Memory B cell (primary cell): Measurements from ENCODE around the gene ZNF33B.

Experiments
- ATAC-seq: fragments of 150-1000 bp; cut with Tn5 transposase; 2 replicates; pipeline ENCODE4 v1.10.0; 2021; ENCODE audit warnings: low read depth, mild to moderate bottlenecking, moderate library complexity
- DNase-seq, 2 donors: peaks; one replicate each; pipeline ENCODE4 v3.0.0; 2022; ENCODE audit warnings: low spot score in 2 of 2
- H3K27ac Mint-ChIP-seq: one replicate; pipeline ENCODE4 v1.8.0; 2022; ENCODE audit warnings: mild to moderate bottlenecking, moderate library complexity, mixed read lengths
- H3K27me3 Mint-ChIP-seq: one replicate; pipeline ENCODE4 v1.8.0; 2022; ENCODE audit warnings: mixed read lengths
- H3K36me3 Mint-ChIP-seq: one replicate; pipeline ENCODE4 v1.8.0; 2022; ENCODE audit warnings: mild to moderate bottlenecking, mixed read lengths
- H3K4me1 Mint-ChIP-seq: one replicate; pipeline ENCODE4 v1.8.0; 2022; ENCODE audit warnings: mixed read lengths
- H3K4me3 Mint-ChIP-seq: one replicate; pipeline ENCODE4 v1.8.0; 2022; ENCODE audit warnings: mild to moderate bottlenecking, moderate library complexity, mixed read lengths
- H3K9me3 Mint-ChIP-seq: one replicate; pipeline ENCODE4 v1.8.0; 2022; ENCODE audit warnings: mixed read lengths

Gene ZNF33B

DNA sequence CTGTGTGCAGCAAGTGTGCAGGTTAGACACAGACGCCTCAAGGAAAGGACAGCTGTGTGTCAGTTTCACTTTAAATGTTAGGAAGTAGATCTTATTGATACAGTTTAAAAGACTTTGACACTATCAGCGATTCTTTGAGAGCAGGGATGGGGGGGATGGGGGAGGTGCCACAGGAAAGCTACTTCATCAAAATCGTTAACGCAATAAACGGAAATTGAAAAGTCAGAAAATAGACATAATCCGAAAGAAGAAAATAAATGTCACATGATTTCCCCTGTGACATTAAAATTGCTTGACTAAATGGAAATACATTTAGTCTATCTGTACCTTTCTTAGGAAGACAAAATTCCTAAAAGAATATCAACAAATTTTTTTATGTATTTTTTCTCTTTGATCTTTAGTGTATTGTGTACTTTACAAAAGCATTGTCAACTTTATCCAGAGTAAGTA lies 476 bp upstream of the ZNF33B start:
- Mint-ChIP-seq H3K27me3 (no peaks in the 10 kb centered on the region), H3K9me3 (no peaks in the 10 kb centered on the region), H3K4me3 (peak overlapping the region; percentile 98), H3K36me3 (peaks cover 12% of the 10 kb centered on the region), H3K4me1 (peaks cover 11% of the 10 kb centered on the region), H3K27ac (peak overlapping the region; percentile 90)
- DNase-seq (no peak), ATAC-seq (peak; percentile 24)

DNA sequence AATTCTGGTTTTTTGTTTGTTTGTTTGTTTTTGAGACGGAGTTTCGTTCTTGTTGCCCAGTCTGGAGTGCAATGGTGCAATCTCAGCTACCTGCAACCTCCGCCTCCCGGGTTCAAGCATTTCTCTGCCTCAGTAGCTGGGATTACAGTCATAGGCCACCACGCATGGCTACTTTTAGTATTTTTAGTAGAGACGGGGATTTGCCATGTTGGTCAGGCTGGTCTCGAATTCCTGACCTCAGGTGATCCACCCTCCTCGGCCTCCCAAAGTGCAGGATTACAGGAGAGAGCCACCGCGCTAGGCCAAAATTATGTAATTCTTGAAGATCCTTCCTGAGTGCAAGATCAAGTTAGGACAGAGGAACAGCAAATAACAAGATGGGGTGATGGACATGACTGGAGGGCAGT lies 719 bp downstream of the ZNF33B start:
- Mint-ChIP-seq H3K27me3 (no peaks in the 10 kb centered on the region), H3K4me3 (peak overlapping the region; percentile 98), H3K36me3 (peaks cover 19% of the 10 kb centered on the region), H3K9me3 (no peaks in the 10 kb centered on the region), H3K4me1 (peaks cover 16% of the 10 kb centered on the region), H3K27ac (peak overlapping the region; percentile 90)
- ATAC-seq = no peak
- DNase-seq = no peak

DNA sequence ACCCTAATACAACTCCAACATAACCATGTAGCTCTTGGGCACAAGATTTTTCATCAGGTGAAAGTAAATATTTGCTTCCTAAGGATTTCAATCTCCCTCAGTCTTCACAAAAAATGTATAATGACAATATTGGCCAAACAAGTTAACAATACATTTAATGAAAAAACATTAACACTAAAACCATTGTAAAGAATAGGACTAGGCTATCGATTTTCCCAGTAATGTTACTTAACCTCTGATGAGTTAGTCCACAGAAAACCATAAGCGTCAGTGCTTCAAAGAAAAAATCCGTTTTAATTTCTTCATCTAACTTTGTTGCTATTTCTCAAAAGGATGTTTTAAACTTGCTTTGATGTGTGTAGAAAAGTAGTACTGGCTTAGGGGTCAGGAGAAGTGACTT lies 1.2 kb downstream of the ZNF33B start:
- Mint-ChIP-seq H3K4me3 (peak overlapping the region; percentile 17), H3K9me3 (no peaks in the 10 kb centered on the region), H3K36me3 (peaks cover 20% of the 10 kb centered on the region), H3K4me1 (peaks cover 16% of the 10 kb centered on the region), H3K27me3 (no peaks in the 10 kb centered on the region), H3K27ac (peak overlapping the region; percentile 90)
- DNase-seq (no peak), ATAC-seq (no peak)

DNA sequence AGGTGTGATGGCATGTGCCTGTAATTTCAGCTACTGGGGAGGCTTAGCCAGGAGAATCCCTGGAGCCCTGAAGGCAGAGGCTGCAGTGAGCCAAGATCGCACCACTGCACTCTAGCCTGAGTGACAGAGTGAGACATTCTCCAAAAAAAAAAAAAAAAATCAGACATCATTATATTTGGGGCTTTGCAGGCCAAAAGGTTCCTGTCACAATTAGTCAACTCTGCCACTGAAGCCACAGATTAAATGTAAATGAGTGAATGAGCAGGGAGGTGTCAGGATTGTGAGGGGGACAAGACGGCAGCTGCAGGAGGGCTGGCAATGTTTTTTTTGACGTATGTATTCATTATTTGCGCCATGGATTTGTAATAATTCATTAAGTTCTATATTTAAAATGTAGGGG lies 3.3 kb downstream of the ZNF33B start:
- peaks cover 28% of the 10 kb centered on the region for H3K36me3 Mint-ChIP-seq
- H3K9me3 Mint-ChIP-seq = no peaks in the 10 kb centered on the region

DNA sequence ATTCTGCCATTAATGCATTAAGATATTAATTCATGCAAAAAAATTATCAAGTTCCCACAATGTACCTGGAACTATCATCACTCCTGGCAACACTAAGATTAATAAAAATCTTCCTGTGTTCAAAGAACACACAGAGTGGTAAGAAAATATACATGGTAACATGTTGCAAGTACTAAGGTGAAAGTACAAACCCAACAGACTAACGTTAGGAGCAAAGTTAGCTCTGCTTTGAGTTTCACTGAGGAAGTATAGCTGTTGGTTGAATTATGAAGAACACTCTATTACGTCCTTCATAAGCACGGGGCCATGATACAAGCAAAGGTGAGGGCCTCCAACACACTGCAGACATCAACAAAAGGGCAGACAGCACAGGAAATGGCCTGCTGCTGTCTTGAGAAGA lies 5.8 kb downstream of the ZNF33B start:
- no peak overlapping the region for H3K4me3 Mint-ChIP-seq
- no peaks in the 10 kb centered on the region for H3K27me3 Mint-ChIP-seq
- peaks cover 13% of the 10 kb centered on the region for H3K4me1 Mint-ChIP-seq
- no peak overlapping the region for H3K27ac Mint-ChIP-seq
- ATAC-seq = no peak
- H3K36me3 Mint-ChIP-seq = peaks cover 49% of the 10 kb centered on the region
- no peak for DNase-seq
- H3K9me3 Mint-ChIP-seq = no peaks in the 10 kb centered on the region

More for the DNA sequence above, 3.3 kb downstream of the ZNF33B start:
- DNase-seq (no peak), ATAC-seq (no peak)
- Mint-ChIP-seq H3K4me1 (peaks cover 16% of the 10 kb centered on the region), H3K27ac (no peak overlapping the region), H3K27me3 (no peaks in the 10 kb centered on the region), H3K4me3 (no peak overlapping the region)

DNA sequence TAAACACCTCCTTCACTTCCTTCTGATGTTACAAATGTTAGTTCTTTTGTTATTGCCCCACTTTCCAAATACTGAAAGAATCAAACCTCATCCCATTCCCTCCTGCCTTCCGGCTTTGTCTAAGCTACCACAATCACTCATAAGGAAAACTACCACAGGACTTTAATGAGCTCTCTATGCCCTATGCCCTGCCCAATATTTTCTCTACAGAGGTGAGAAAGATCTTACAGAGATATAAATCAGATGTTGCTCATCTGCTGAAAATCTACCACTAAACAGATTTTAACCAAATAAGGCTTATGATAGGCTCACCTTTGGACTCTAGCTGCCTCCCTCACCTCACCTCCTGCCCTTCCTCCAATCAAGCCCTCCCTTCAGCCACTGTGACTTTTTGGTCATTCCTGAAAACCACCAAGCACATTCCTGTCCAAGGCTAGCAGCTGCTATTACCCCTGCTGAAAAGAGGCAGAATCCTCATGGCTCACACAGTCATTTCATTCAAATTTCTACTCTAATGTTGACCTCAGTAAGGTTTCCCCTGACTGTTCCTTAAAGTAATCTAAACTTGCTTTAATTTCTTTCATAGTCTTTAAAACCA lies 7.7 kb downstream of the ZNF33B start:
- no peak overlapping the region for H3K4me3 Mint-ChIP-seq
- H3K27ac Mint-ChIP-seq = peak overlapping the region; percentile 5
- H3K9me3 Mint-ChIP-seq = no peaks in the 10 kb centered on the region
- peaks cover 10% of the 10 kb centered on the region for H3K4me1 Mint-ChIP-seq
- DNase-seq (no peak), ATAC-seq (no peak)
- no peaks in the 10 kb centered on the region for H3K27me3 Mint-ChIP-seq
- peaks cover 54% of the 10 kb centered on the region for H3K36me3 Mint-ChIP-seq

DNA sequence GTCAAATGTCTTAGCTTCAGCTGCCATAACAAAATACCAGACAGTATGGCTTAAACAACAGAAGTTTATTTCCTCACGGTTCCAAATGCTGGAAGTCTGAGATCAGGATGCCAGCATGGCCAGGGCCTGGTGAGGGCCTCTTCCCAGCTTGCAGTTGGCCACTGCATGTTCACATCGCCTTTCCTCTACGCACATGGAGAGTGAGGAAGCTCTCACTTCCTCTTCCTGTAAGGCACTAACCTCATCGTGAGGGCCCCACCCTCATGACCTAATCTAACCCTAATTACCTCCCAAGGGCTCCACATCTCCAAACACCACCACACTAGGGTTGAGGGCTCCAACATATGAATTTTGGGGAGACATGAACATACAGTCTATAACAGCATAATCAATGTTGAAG lies 14.4 kb downstream of the ZNF33B start:
- H3K4me3 Mint-ChIP-seq = no peak overlapping the region
- DNase-seq (no peak), ATAC-seq (no peak)
- H3K9me3 Mint-ChIP-seq = peaks cover 2% of the 10 kb centered on the region
- no peaks in the 10 kb centered on the region for H3K4me1 Mint-ChIP-seq
- H3K27ac Mint-ChIP-seq = no peak overlapping the region
- peaks cover 60% of the 10 kb centered on the region for H3K36me3 Mint-ChIP-seq
- no peaks in the 10 kb centered on the region for H3K27me3 Mint-ChIP-seq

DNA sequence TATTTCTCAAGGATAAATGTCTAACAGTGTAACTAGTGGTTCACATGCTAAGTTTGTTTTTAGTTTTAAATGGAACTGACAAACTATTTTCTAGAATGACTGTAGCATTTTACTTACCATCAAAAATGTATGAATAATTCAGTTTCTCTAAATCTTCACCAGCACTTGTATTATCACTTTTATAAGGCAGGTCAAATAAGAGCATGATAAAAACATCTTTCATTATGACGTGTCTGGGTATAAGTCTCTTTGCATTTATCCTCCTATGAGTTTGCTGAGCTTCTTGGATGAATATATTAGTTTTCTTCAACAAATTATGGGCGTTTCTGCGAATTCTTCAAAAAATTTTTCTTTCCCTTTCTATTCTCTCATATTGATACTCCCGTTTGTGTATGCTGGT lies 19.9 kb downstream of the ZNF33B start:
- ATAC-seq (no peak), DNase-seq (no peak)
- peaks cover 52% of the 10 kb centered on the region for H3K36me3 Mint-ChIP-seq
- no peak overlapping the region for H3K27ac Mint-ChIP-seq
- H3K9me3 Mint-ChIP-seq = no peaks in the 10 kb centered on the region
- no peak overlapping the region for H3K4me3 Mint-ChIP-seq
- H3K27me3 Mint-ChIP-seq = no peaks in the 10 kb centered on the region
- H3K4me1 Mint-ChIP-seq = peaks cover 3% of the 10 kb centered on the region

DNA sequence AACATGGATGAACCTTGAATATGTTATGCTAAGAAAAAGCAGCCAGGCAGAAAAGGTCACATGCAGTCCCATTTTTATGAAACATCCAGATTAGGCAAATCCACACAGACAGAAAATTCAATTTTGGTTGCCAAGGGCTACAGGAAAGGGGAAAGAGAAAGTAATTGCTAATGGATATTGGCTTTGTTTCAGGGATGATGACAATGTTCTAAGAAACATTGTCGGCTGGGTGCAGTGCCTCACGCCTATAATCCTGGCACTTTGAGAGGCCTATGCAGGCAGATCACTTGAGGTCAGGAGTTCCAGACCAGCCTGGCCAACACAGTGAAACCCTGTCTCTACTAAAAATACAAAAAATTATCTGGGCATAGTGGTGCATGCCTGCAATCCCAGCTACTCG lies 23.0 kb downstream of the ZNF33B start:
- Mint-ChIP-seq H3K36me3 (peaks cover 47% of the 10 kb centered on the region), H3K27ac (no peak overlapping the region), H3K4me1 (peaks cover 3% of the 10 kb centered on the region), H3K27me3 (no peaks in the 10 kb centered on the region), H3K4me3 (no peak overlapping the region), H3K9me3 (no peaks in the 10 kb centered on the region)
- ATAC-seq (no peak), DNase-seq (no peak)

DNA sequence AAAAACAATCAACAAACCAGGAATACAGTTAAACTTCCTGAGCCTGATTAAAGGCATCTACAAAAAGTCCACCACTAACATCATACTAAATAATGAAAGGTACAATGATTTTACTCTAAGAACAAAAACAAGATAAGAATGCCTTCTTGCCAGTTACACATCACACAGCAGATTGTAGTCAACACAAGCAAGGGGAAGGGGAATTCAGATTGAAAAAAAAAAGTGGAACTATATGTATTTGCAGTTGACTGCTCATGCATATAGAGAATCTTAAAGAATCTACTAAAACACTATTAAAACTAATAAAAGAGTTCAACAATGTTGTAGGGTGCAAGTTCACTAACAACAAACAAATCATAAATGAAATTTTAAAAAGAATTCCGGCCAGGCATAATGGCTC lies 28.5 kb downstream of the ZNF33B start:
- Mint-ChIP-seq H3K4me1 (peaks cover 15% of the 10 kb centered on the region), H3K27me3 (no peaks in the 10 kb centered on the region), H3K4me3 (no peak overlapping the region), H3K36me3 (peaks cover 58% of the 10 kb centered on the region), H3K27ac (peak overlapping the region; percentile 89), H3K9me3 (peaks cover 3% of the 10 kb centered on the region)
- no peak for DNase-seq
- ATAC-seq = peak; percentile 72

DNA sequence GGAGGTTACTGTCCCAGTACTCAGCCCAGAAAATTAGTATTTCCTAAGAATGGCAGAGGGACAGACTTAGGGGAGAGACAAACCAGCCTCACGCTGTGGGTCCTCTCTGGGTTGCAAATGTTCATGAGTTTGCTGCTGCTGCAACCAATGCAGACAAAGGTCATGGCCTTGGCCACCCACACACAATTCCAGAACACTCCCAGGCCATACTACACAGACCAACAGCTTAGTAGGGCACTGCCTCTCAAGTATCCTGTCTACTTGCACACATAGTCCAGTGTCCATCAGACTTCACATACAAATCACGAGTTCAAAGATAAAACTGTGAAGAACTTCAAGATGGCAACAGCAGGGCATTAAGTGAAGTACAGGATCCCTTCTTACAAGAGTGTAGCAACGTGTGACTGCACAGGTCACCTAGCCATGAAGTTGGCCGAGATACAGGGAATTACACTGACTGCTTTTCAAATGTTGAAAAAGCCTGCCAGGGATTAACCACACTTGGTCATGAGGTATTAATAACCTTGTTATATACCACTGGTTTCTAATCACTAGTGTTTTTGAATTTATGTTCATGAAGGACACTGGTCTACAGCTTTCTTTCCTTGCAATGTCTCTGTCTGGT lies 40.0 kb downstream of the ZNF33B start:
- peaks cover 61% of the 10 kb centered on the region for H3K36me3 Mint-ChIP-seq
- ATAC-seq (no peak), DNase-seq (no peak)
- no peaks in the 10 kb centered on the region for H3K27me3 Mint-ChIP-seq
- H3K4me3 Mint-ChIP-seq = no peak overlapping the region
- peaks cover 28% of the 10 kb centered on the region for H3K9me3 Mint-ChIP-seq
- no peak overlapping the region for H3K27ac Mint-ChIP-seq
- no peaks in the 10 kb centered on the region for H3K4me1 Mint-ChIP-seq

DNA sequence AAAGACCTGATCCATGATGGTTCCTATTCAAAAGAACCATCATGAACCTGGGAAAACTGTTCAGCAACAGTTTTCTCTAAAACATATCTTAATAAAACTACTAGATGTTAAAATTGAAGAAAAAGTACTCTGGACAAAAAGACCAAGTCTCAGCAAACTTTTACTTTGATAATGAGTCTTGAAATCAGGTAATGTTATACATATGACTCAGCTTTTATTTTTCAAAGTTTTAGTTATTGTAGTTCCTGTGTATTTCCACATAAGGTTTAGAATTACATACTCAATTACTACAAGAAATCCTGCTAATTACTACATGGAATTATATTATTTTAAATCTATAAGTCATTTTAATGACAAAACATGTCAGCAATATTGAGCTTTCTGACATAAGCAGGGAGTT lies 42.2 kb downstream of the ZNF33B start:
- Mint-ChIP-seq H3K27ac (no peak overlapping the region), H3K36me3 (peaks cover 70% of the 10 kb centered on the region), H3K9me3 (peaks cover 30% of the 10 kb centered on the region), H3K27me3 (no peaks in the 10 kb centered on the region), H3K4me3 (no peak overlapping the region), H3K4me1 (no peaks in the 10 kb centered on the region)
- ATAC-seq (no peak), DNase-seq (no peak)

DNA sequence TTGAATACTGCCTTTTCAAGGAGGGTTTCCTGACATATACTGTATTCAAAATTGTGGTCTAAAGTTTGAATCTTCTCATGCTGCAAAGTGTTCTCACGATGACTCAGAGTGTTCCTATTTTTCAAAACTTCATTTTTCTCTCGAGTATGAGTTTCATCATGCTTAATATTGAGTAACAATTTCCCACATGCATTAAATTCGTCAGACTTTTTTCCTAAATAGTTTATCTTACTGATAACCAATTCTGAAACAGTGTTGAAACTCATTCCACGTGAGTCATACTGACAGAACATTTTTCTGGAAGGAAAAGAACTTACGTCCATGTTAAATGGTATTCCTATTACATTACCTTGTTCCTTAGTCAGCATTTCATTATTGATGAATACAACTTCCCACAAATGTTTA lies 44.1 kb downstream of the ZNF33B start:
- no peak for DNase-seq
- Mint-ChIP-seq H3K4me3 (no peak overlapping the region), H3K27me3 (no peaks in the 10 kb centered on the region), H3K4me1 (no peaks in the 10 kb centered on the region), H3K27ac (no peak overlapping the region), H3K9me3 (peaks cover 35% of the 10 kb centered on the region), H3K36me3 (peaks cover 72% of the 10 kb centered on the region)
- ATAC-seq = no peak

DNA sequence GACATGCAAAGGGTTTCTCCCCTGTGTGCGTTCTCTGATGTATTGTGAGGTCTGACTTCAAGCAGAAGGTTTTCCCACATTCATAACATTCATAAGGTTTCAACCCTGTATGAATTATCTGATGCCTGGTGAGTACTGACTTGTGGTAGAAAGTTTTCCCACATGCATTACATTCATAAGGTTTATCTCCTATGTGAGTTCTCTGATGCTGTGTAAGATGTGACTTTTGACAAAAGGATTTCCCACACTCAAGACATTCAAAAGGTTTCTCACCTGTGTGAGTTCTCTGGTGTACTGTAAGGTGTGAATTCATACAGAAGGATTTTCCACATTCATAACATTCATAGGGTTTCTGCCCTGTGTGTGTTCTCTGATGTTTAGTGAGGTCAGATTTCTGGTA lies 45.1 kb downstream of the ZNF33B start:
- Mint-ChIP-seq H3K27ac (no peak overlapping the region), H3K9me3 (peaks cover 33% of the 10 kb centered on the region), H3K36me3 (peaks cover 75% of the 10 kb centered on the region), H3K27me3 (no peaks in the 10 kb centered on the region), H3K4me1 (no peaks in the 10 kb centered on the region), H3K4me3 (no peak overlapping the region)
- DNase-seq (no peak), ATAC-seq (no peak)

DNA sequence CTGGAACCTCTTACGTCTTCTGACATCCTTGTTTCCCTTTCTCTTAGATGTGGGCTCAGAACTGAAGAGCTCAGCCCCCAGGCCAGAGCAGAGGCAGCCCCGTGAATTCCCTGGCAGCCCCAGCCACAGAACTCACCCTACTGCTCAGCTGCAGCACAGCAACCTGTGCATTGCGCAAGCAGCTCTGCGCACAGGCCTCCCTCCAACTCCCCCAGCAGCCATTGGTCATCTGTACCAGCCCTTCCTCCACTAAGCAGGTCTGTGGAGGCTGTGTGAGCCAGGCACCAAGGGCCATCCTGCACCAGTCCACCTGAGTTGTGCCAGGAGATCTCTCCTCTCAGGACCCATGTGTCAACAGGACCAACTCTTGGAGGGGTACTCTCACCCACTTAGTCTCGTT lies 54.5 kb downstream of the ZNF33B start:
- ATAC-seq = no peak
- Mint-ChIP-seq H3K27me3 (no peaks in the 10 kb centered on the region), H3K36me3 (peaks cover 35% of the 10 kb centered on the region), H3K4me1 (peaks cover 3% of the 10 kb centered on the region), H3K4me3 (no peak overlapping the region), H3K27ac (no peak overlapping the region), H3K9me3 (peaks cover 11% of the 10 kb centered on the region)
- no peak for DNase-seq
